Measurements from ENCODE around the gene RASA3.
"Not testable (repeated sequence)": the region's sequence is repeated elsewhere in the genome, so short reads cannot be mapped to it uniquely, and the experiment has no call there.

RASA3 gene

DNA sequence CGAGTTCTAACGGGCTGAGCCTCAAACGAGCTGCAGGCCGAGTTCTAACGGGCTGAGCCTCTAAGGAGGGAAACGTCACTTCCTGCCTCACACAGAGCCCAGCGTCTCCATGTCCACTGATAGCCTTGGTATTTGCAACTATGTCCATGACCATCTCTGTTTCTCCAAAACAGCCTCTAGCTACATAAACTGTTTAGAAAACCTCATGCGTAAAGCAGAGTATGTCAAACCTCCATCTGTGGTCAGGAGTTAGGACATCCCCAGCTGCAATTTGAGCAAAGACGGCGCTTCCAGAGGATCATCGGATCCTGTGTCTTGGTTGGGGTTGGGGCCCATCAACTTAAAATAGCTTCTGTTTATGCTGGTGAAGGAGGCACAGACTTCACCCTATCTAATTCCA lies 20.8 kb downstream of the RASA3 start:
- Histone ChIP-seq H3K36me3 (ENCODE audit: control insufficient read depth, insufficient read depth, low read length) (no peaks in the 10 kb centered on the region), H3K27me3 (ENCODE audit: control insufficient read depth, insufficient read depth, low read length) (no peaks in the 10 kb centered on the region), H3K9me3 (ENCODE audit: control insufficient read depth, low read length) (no peaks in the 10 kb centered on the region), H3K9ac (ENCODE audit: low read length) (peak overlapping the region; percentile 39), H3K4me3 (ENCODE audit: low read length) (no peak overlapping the region), H3K4me1 (ENCODE audit: control insufficient read depth, insufficient read depth, low read length) (peaks cover 5% of the 10 kb centered on the region)

DNA sequence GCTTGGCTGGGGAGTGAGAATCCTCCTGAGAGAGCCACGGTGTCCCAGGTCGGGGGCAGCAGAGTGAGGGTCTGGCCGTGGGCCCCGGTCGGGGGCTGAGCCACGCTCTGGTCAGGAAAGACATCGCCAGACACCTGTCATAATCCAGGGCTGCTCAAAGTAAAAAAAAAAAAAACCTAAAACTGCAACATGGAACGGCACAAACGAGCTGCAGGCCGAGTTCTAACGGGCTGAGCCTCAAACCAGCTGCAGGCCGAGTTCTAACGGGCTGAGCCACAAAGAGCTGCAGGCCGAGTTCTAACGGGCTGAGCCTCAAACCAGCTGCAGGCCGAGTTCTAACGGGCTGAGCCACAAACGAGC lies 21.6 kb downstream of the RASA3 start:
- not testable (repeated sequence) for H3K9ac ChIP-seq (ENCODE audit: low read length)

DNA sequence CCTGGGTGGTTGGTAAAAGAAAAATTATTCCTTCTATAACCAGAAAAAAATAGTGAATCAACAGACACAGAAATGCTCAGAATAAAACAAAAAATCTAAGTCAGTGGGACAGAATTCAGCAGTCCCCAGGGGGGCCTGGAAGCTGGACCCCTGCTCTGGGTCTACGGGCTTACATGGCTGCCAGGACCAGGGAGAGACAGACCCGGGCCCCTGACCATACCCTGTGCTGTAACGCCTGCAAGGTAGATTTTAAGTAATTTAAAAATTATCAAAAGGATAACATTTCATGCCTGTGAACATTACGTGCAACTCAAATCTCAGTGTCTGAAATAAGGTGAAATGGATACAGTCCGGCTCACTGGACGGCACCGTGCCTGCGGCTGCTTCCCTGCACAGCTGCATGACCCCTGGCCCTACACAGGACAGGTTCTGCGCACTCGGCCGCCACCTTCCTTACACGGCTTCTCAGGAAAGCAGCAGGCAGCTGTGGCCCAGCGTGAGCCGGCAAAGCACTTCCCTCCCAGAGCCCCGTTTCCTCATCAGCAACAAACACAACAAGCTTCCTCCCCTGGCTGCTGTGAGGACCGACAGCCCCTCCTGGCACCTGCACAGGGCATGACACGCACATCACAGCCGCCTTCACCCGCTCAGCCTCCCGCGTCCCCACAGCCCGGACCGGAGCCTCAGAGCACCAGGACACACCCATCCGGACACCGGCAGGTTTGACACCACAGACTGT lies 22.2 kb downstream of the RASA3 start:
- Histone ChIP-seq H3K4me3 (ENCODE audit: low read length) (no peak overlapping the region), H3K27me3 (ENCODE audit: control insufficient read depth, insufficient read depth, low read length) (no peaks in the 10 kb centered on the region), H3K36me3 (ENCODE audit: control insufficient read depth, insufficient read depth, low read length) (no peaks in the 10 kb centered on the region), H3K9me3 (ENCODE audit: control insufficient read depth, low read length) (no peaks in the 10 kb centered on the region), H3K4me1 (ENCODE audit: control insufficient read depth, insufficient read depth, low read length) (peaks cover 3% of the 10 kb centered on the region), H3K9ac (ENCODE audit: low read length) (no peak overlapping the region)

More for the DNA sequence above, 21.6 kb downstream of the RASA3 start:
- H3K9me3 ChIP-seq (ENCODE audit: control insufficient read depth, low read length); H3K36me3 ChIP-seq (ENCODE audit: control insufficient read depth, insufficient read depth, low read length); H3K4me1 ChIP-seq (ENCODE audit: control insufficient read depth, insufficient read depth, low read length); H3K27me3 ChIP-seq (ENCODE audit: control insufficient read depth, insufficient read depth, low read length); H3K4me3 ChIP-seq (ENCODE audit: low read length): not testable (repeated sequence)

DNA sequence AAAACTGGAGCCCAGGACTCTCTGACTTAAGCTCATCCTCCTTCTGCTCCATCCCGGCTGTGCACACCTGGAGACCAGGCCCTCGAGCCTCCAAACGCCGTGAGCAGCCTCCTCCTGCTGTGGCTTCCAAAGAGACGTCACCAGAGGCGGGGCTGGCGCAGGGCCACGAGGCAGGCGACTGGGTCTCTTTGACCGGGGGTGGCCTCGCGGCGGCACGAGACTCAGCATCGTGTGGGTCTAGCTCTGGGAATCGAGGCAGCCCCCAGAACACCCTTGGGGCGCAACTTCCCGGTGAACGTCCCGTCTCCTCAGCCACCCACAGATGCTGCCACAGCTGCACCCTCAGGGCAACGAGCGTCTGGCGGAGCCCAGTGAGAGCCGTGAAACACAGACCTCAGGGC lies 22.8 kb downstream of the RASA3 start:
- H3K36me3 ChIP-seq (ENCODE audit: control insufficient read depth, insufficient read depth, low read length) = no peaks in the 10 kb centered on the region
- no peaks in the 10 kb centered on the region for H3K9me3 ChIP-seq (ENCODE audit: control insufficient read depth, low read length)
- H3K4me1 ChIP-seq (ENCODE audit: control insufficient read depth, insufficient read depth, low read length) = no peaks in the 10 kb centered on the region
- no peaks in the 10 kb centered on the region for H3K27me3 ChIP-seq (ENCODE audit: control insufficient read depth, insufficient read depth, low read length)
- H3K4me3 ChIP-seq (ENCODE audit: low read length) = no peak overlapping the region
- no peak overlapping the region for H3K9ac ChIP-seq (ENCODE audit: low read length)

DNA sequence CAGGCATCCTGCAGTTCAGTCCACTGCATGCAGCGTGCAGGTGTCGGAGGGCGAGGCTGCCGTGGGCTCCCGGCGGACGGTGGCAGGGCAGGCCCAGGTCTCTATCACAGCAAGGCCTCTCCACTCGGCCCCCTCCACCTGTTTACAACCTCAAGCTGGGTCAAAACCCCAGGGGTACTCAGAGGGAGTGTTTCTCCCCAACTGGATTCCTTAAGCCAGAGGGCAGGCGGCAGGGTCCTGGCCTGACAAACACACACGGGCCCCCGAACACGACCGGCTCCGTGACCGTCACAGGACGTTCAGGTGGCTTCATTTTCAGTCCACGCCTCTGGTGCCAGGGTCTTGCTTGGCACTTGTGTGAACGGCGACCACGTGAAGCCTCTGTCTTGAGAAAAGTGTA lies 23.5 kb downstream of the RASA3 start:
- Histone ChIP-seq H3K36me3 (ENCODE audit: control insufficient read depth, insufficient read depth, low read length) (no peaks in the 10 kb centered on the region), H3K4me3 (ENCODE audit: low read length) (no peak overlapping the region), H3K9me3 (ENCODE audit: control insufficient read depth, low read length) (no peaks in the 10 kb centered on the region), H3K9ac (ENCODE audit: low read length) (no peak overlapping the region), H3K27me3 (ENCODE audit: control insufficient read depth, insufficient read depth, low read length) (no peaks in the 10 kb centered on the region), H3K4me1 (ENCODE audit: control insufficient read depth, insufficient read depth, low read length) (no peaks in the 10 kb centered on the region)

DNA sequence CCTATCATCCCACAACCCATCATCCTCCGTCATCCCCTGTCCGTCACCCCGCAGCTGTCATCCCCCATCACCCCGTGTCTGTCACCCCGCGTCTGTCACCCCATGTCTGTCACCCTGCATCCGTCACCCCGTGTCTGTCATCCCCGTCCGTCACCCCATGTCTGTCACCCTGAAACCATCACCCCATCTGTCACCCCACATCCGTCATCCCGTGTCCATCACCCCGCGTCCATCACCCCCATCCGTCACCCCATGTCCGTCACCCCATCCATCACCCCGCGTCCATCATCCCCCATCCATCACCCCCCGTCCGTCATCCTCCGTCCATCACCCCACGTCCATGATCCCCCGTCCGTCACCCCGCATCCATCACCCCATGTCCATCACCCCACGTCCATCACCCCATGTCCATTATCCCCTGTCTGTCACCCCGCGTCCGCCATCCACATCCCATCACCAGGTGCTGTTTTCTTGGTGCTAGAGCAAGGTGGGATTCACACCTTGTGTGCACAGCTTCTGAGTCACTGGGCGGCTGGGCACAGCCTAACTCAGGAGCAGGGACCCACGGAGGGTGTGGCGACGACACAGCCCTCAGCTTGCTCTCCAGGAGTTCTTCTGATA lies 24.2 kb downstream of the RASA3 start:
- H3K9me3 ChIP-seq (ENCODE audit: control insufficient read depth, low read length) = no peaks in the 10 kb centered on the region
- H3K9ac ChIP-seq (ENCODE audit: low read length) = no peak overlapping the region
- no peak overlapping the region for H3K4me3 ChIP-seq (ENCODE audit: low read length)
- no peaks in the 10 kb centered on the region for H3K27me3 ChIP-seq (ENCODE audit: control insufficient read depth, insufficient read depth, low read length)
- no peaks in the 10 kb centered on the region for H3K4me1 ChIP-seq (ENCODE audit: control insufficient read depth, insufficient read depth, low read length)
- H3K36me3 ChIP-seq (ENCODE audit: control insufficient read depth, insufficient read depth, low read length) = no peaks in the 10 kb centered on the region

DNA sequence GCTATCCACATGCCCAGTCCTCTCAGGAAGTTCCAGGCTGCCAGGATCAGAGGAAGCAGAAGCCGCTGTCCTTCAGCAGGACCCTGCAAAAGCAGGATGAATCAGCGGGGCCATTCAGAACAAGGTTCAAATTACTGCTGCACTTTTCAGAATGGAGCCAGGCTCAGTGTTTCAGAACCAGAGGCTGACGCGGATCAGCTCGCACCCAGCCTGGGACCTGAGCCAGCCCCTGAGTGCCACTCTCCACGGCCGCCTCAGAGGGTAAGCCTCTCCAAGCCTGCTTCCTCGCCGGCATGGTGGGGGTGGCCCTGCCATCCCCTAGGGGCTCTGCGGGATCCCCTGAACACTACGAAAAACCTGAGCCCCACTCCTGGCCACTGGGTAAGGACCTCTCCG lies 24.7 kb downstream of the RASA3 start:
- no peaks in the 10 kb centered on the region for H3K9me3 ChIP-seq (ENCODE audit: control insufficient read depth, low read length)
- H3K4me1 ChIP-seq (ENCODE audit: control insufficient read depth, insufficient read depth, low read length) = no peaks in the 10 kb centered on the region
- H3K36me3 ChIP-seq (ENCODE audit: control insufficient read depth, insufficient read depth, low read length) = no peaks in the 10 kb centered on the region
- no peaks in the 10 kb centered on the region for H3K27me3 ChIP-seq (ENCODE audit: control insufficient read depth, insufficient read depth, low read length)
- no peak overlapping the region for H3K9ac ChIP-seq (ENCODE audit: low read length)
- no peak overlapping the region for H3K4me3 ChIP-seq (ENCODE audit: low read length)

DNA sequence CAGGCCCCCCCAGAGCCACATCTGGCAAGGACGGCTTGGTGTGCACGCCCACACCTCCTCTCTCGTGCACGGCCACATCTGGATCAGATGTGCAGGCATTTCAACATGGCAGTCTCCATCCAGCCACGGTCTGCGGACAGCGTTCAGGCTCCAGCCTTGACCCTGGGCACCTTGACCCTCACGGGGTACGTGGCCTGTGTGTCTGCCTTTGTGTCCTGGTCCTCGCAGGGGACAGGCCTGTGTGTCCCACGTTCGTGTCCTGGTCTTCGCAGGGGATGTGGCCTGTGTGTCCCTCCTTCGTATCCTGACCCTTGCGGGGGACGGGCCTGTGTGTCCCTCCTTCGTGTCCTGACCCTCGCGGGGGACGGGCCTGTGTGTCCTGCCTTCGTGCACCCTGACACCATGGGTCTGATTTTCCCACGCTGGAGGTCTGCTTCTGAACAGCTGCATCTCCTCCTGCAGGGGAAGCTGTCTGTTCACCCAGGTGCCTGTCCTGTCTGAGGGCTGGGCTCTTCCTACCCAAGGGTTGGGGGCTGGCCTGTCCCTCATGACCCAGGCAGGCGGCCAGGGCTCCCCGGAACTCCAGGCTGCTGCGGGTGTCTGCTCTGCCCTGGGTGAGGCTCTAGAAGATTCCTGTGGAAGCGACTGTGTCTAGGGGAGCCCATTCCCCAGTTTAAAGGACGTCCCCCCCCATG lies 25.3 kb downstream of the RASA3 start:
- no peaks in the 10 kb centered on the region for H3K9me3 ChIP-seq (ENCODE audit: control insufficient read depth, low read length)
- no peaks in the 10 kb centered on the region for H3K4me1 ChIP-seq (ENCODE audit: control insufficient read depth, insufficient read depth, low read length)
- H3K27me3 ChIP-seq (ENCODE audit: control insufficient read depth, insufficient read depth, low read length) = no peaks in the 10 kb centered on the region
- no peaks in the 10 kb centered on the region for H3K36me3 ChIP-seq (ENCODE audit: control insufficient read depth, insufficient read depth, low read length)
- no peak overlapping the region for H3K4me3 ChIP-seq (ENCODE audit: low read length)
- no peak overlapping the region for H3K9ac ChIP-seq (ENCODE audit: low read length)

DNA sequence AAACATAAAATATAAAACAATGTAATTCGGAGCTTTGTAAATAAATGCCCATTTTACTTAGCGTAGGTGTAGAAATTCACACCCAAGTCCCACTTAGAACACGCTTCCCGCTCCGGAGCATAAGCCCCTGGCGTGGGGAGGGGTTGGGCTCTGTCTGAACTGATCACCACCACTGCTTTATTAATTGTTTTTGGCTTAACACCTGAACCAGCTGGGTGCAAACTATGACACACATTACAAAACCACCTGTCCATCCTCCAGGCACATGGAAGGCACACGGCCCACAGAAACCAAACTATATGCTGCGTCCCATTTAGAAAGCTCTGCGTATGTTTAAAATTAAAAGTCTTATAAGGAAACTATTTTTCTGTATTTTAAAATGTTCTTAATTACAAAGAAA lies 25.9 kb downstream of the RASA3 start:
- H3K36me3 ChIP-seq (ENCODE audit: control insufficient read depth, insufficient read depth, low read length) = no peaks in the 10 kb centered on the region
- no peak overlapping the region for H3K9ac ChIP-seq (ENCODE audit: low read length)
- H3K27me3 ChIP-seq (ENCODE audit: control insufficient read depth, insufficient read depth, low read length) = no peaks in the 10 kb centered on the region
- no peaks in the 10 kb centered on the region for H3K4me1 ChIP-seq (ENCODE audit: control insufficient read depth, insufficient read depth, low read length)
- H3K4me3 ChIP-seq (ENCODE audit: low read length) = no peak overlapping the region
- no peaks in the 10 kb centered on the region for H3K9me3 ChIP-seq (ENCODE audit: control insufficient read depth, low read length)

DNA sequence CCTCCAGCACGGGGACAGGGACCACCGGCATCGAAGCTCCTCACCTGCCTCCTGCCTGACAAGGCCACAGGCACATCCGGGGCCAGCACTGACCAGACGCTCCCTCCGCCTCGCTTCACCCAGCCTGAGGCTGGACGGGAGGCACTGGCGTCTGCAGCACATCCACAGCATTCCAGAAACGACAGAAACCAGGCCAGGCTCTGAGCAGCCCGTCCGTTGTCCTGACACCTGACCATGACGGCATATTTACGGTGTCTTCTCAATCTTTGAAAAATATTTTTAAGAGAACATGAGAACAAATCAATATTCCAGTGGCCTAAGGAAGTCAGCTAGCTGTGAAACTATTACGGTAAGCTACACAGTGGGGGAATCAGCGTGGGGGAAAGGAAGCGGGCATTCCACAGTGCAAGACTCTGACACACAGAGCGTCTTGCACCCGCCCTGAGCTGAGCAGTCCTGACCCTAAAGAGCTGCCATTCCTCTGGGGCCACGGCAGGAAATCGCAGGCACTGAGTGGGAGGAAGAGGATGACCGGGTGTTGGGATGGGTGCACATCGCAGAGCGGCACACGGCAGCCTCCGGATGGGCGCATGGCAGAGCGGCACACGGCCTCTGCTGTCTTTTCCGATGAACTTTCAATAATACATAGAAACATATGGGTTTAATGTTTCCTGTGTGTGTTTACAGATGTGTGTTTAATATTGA lies 26.8 kb downstream of the RASA3 start:
- Histone ChIP-seq H3K36me3 (ENCODE audit: control insufficient read depth, insufficient read depth, low read length) (no peaks in the 10 kb centered on the region), H3K4me1 (ENCODE audit: control insufficient read depth, insufficient read depth, low read length) (peaks cover 4% of the 10 kb centered on the region), H3K9ac (ENCODE audit: low read length) (no peak overlapping the region), H3K27me3 (ENCODE audit: control insufficient read depth, insufficient read depth, low read length) (no peaks in the 10 kb centered on the region), H3K4me3 (ENCODE audit: low read length) (no peak overlapping the region), H3K9me3 (ENCODE audit: control insufficient read depth, low read length) (no peaks in the 10 kb centered on the region)

DNA sequence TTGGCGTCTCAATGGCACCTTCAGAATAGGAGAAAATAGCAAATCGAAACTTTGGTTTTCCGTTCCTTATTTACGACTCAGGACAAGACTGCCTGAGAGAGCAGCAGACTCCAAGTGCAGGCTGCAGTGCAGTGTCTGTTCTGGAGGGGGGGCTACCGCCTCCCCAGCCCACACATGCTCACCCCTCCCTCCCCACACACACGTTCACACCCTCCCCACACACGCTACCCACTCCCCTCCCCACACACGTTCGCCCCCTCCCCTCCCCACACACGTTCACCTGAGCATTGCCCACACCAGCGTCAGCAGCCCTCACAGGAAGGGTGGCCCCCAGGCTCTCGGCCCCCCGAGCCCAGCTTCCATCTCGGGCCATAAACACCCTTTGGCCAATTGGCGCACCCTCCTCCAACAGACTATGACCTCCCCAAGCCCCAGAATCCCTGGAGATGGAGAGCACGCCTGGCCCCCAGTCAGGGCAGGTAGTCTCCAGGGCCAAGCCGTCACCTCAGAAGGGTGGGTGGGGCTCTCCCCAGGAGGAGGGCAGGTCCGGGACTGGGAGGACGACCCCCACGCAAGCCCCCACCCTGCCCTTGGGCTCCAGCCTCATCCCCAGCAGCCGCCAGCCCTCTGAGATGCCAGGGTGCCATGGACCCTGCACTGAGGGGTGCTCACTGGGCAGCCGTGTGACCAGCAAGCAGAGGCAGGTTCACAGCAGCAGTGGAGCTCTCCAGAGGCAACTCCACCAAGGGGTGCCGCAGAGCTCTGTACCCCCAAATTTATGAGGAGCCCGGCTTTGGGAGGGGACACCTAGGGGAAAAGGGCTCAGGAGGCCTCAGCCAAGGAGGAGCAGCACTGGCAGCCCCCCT lies 27.5 kb downstream of the RASA3 start:
- Histone ChIP-seq H3K4me3 (ENCODE audit: low read length) (no peak overlapping the region), H3K4me1 (ENCODE audit: control insufficient read depth, insufficient read depth, low read length) (peaks cover 8% of the 10 kb centered on the region), H3K9ac (ENCODE audit: low read length) (no peak overlapping the region)

More for the DNA sequence above, 27.5 kb downstream of the RASA3 start:
- H3K36me3 ChIP-seq (ENCODE audit: control insufficient read depth, insufficient read depth, low read length) = no peaks in the 10 kb centered on the region
- no peaks in the 10 kb centered on the region for H3K9me3 ChIP-seq (ENCODE audit: control insufficient read depth, low read length)
- no peaks in the 10 kb centered on the region for H3K27me3 ChIP-seq (ENCODE audit: control insufficient read depth, insufficient read depth, low read length)

Data from mucosa of stomach (tissue), 1 donor.